GM10266 (cell line): ENCODE results near the gene S100PBP.

Source experiments
- DNase-seq: peaks from one replicate; pipeline ENCODE4 v3.0.0; 2012; ENCODE audit errors: extremely low spot score
- TF ChIP-seq, protein P1 (sequence below): IDR thresholded peaks from 2 replicates; pipeline ENCODE4 v1.5.1; 2012; ENCODE audit warnings: mild to moderate bottlenecking, low read depth; ENCODE audit not compliant: control insufficient read depth, insufficient read depth; ENCODE audit errors: missing control alignments

The S100PBP gene

DNA sequence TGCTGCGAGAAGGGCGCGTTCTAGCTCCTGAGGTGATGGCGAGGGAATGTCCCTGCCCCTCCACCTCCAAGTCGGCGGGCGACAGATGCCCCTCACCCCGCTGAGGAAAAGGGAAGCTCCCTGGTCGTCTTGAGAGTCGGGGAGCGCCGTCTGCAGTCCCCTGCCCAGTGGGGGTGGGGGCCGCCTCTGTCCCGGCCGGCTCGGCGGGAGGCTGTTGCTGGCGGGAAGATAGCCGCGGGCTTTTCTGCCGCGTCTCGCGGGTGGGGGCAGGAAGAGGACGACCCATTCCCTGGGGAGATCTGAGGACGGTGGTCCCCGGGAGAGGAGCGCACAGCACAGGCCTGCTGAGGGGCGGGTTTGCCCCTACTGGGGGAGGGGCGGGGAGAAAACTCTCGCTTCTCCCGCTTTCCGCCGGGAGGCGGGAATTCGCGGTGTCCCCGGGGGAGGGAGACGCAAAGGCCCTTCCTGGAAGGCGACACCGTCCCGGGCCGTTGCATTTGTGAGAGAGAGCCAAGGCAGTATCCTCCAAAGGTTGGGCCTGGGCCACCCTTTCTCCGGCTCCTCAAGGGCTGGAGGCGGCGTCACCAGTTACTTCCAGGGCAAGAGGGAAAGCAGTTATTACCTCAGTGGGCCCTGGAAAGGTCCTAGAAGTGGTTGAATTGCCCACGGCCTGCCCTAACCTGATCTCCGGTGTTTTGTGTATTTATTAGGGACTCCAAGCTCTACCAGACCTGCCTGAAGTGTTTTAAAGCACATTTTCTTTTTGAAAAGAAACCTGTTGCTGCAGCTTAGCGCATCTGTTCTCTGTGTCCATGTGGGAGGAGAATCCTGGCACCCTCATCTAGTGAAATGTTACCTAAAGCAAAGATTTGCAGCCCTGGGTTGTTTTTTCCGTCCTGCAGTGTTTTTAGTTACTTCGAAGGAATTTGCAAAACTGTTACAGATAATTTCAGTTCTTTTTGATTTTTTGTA, 648 bp downstream of the S100PBP start:
- DNase-seq = no peak
- TF ChIP-seq, protein P1, sequence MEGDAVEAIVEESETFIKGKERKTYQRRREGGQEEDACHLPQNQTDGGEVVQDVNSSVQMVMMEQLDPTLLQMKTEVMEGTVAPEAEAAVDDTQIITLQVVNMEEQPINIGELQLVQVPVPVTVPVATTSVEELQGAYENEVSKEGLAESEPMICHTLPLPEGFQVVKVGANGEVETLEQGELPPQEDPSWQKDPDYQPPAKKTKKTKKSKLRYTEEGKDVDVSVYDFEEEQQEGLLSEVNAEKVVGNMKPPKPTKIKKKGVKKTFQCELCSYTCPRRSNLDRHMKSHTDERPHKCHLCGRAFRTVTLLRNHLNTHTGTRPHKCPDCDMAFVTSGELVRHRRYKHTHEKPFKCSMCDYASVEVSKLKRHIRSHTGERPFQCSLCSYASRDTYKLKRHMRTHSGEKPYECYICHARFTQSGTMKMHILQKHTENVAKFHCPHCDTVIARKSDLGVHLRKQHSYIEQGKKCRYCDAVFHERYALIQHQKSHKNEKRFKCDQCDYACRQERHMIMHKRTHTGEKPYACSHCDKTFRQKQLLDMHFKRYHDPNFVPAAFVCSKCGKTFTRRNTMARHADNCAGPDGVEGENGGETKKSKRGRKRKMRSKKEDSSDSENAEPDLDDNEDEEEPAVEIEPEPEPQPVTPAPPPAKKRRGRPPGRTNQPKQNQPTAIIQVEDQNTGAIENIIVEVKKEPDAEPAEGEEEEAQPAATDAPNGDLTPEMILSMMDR = no peak

DNA sequence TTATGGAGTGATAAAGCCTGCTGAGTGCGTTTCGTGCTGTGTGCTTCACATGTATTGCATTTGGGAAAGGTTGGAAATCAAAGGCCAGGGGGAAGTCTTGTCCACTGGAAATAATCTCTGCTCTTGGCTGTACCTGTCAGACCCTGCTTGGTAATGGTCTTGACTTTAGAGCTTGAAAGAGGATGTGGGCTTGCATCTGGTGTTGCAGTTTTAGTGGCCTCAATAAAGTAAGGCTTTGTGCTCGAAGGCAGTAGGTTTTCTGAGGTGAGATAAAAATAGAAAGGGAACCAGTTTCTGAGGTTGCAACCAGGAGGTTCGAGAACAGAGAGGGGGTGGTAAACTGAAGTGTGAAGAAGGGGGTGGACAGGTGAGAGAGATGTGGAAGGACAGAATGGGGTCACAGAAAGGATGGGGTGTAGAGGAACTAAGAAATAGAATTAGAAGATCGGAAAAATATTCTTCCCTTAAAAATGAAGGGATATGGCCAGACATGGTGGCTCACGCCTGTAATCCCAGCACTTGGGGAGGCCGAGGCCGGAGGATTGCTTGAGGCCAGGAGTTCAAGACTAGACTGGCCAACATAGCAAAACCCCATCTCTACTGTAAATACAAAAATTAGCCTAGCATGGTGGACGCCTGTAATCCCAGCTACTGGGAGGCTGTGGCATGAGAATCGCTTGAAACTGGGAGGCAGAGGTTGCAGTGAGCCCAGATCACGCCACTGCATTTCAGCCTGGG, 1.5 kb downstream of the S100PBP start:
- peak; percentile 75 for DNase-seq

DNA sequence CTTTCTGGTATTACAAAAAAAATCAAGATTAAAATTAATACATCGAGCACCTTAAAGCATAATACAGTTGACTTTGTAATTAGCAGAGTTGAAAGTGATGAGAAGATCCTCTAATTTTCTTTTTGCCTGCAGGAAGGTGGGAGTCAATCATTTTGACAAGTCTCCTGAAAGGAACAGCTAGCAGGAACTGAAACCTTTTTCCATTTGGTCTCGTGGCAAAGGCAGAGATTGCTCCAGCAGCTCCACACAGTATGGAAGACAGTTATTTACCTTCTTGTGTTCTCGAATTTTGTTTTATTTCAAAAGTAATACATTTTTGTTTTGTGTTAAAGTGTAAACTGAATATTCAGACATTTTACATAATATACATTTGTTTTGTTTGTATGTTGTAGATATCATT, 7.7 kb downstream of the S100PBP start:
- no peak for DNase-seq
- TF ChIP-seq, protein P1 = no peak

More for the DNA sequence above, 1.5 kb downstream of the S100PBP start:
- TF ChIP-seq, protein P1 = no peak

DNA sequence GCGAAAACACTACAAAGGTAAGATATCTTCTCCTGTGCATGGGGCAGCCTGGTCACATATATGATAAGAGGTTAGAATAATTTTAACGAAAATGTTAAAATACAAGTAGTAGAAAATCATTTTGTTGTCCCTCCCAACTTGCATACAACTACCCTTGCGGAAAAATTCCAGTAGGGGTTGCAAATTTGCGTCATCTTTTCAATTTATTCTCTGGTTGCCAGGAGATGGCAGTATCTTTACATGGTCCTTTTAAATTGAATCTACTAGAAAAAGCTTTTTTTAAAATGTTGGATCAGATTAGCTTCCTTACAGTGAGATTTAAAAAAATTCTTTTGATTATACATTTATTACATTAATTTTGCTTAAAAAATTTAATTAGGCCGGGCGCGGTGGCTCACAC, 10.9 kb downstream of the S100PBP start:
- no peak for DNase-seq
- TF ChIP-seq, protein P1 = no peak

DNA sequence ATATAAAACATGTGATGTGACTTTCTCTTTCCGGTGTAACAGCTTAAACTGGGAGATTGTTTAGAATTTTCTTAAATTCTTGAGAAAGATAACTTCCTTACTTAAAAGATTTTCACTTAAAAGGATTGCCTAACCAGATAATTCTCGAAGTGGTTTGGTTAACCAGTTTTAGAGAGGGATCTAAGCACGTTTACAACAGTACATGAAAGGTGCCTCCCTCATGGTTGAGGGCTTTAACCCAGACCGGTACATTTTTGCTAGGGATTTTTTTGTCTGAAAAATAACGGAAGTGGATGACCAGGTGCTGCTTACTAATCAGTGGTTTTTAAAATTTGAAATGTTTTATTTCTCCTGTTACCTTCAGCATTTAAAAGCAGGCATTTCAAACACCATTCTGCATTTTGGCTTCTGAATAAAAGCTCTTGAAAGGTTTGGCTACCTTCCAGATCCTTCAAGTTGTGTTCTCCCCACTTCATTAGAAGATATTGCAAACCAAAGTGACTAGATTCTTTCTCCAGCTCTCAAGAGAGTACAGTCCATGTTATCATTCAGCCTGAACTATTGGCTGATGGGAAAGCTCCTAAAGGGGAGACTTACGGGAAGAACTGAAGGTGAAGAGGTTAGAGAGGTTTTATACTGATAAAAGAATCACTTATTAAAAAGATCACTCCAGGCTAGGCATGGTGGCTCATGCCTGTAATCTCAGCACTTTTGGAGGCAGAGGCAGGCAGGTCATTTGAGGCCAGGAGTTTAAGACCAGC, 12.8 kb downstream of the S100PBP start:
- no peak for DNase-seq
- TF ChIP-seq, protein P1 = no peak

DNA sequence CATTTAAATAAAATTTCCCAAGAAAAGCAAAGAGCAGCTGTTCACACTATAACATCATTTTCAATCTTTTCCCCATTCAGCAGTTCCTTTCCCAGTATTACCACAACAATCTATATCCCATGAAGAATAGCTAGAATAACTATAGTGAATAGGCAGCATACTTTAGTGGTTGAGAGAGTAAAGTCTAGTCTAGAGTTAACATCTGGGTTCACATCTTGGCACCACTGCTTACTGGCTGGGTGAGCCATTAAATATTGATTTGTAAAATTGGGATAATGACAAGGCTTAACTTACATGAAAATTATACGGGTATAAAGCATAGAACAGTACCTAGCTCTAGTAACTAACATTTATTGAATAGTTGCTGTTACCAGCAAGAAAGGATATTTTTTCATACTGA, 14.4 kb downstream of the S100PBP start:
- TF ChIP-seq, protein P1 = no peak
- DNase-seq = no peak
